PC-3 (cell line): ENCODE measurements around the gene BEST2. TPM values are rescaled to one million over a fixed set of nuclear protein-coding genes. Genes with fewer than 3 reads are reported as not detected.

Experiments
- ATAC-seq: fragments of 200-7000 bp; cut with Tn5 transposase; 2 replicates; pipeline ENCODE4 v1.9.1; 2020; ENCODE audit warnings: mild to moderate bottlenecking, moderate library complexity
- BruUV-seq: library from RNA; stranded (reverse); fragments of 400-500 nt; replicated peaks from 2 replicates; lab custom pipeline; 2021; lab: Mats Ljungman, UMichigan
- CTCF ChIA-PET: fragments of 300-600 bp; sonication (Branson Sonifier 250); formaldehyde crosslinking; loops from one replicate; lab custom pipeline; 2022; ENCODE audit warnings: antibody characterized with exemption; lab: Charles Lee
- POLR2A ChIA-PET: fragments of 300-600 bp; sonication (Branson Sonifier 250); formaldehyde crosslinking; loops from one replicate; lab custom pipeline; 2022; ENCODE audit warnings: antibody characterized with exemption; ENCODE audit not compliant: unreplicated experiment; lab: Charles Lee
- DNase-seq: peaks from one replicate; pipeline ENCODE4 v3.0.0-alpha.2; 2015
- H2AFZ ChIP-seq: fragments of 300-600 bp; sonication (generic); 2 replicates; pipeline ENCODE4 v1.6.0; 2016; ENCODE audit warnings: antibody characterized with exemption, low read length
- H3F3A ChIP-seq: fragments of 300-600 bp; sonication (generic); one replicate; pipeline ENCODE4 v1.6.0; 2017; ENCODE audit warnings: antibody characterized with exemption, low read length, control low read depth, mild to moderate bottlenecking; ENCODE audit not compliant: unreplicated experiment
- H3K27ac ChIP-seq: fragments of 300-600 bp; sonication (generic); 2 replicates; pipeline ENCODE4 v1.5.1; 2016; ENCODE audit warnings: mild to moderate bottlenecking, low read length
- H3K27me3 ChIP-seq: fragments of 300-600 bp; sonication (generic); 2 replicates; pipeline ENCODE4 v1.6.1; 2016; ENCODE audit warnings: low read length, mixed read lengths
- H3K36me3 ChIP-seq: fragments of 300-600 bp; sonication (generic); 2 replicates; pipeline ENCODE4 v1.6.1; 2016; ENCODE audit warnings: low read depth, mixed run types, low read length, mixed read lengths
- H3K4me1 ChIP-seq: fragments of 300-600 bp; sonication (generic); 2 replicates; pipeline ENCODE4 v1.5.1; 2016; ENCODE audit warnings: low read length; ENCODE audit not compliant: insufficient read depth
- H3K4me2 ChIP-seq: fragments of 300-600 bp; sonication (generic); 2 replicates; pipeline ENCODE4 v1.6.0; 2016; ENCODE audit warnings: low read length
- H3K4me3 ChIP-seq: fragments of 300-600 bp; sonication (generic); 2 replicates; pipeline ENCODE4 v1.5.1; 2016; ENCODE audit warnings: mild to moderate bottlenecking, low read length, mixed read lengths
- H3K79me2 ChIP-seq: fragments of 300-600 bp; sonication (generic); 2 replicates; pipeline ENCODE4 v1.6.1; 2017; ENCODE audit warnings: low read length, mixed read lengths
- H3K9ac ChIP-seq: fragments of 300-600 bp; sonication (generic); 2 replicates; pipeline ENCODE4 v1.6.0; 2016; ENCODE audit warnings: mild to moderate bottlenecking, low read length
- H3K9me2 ChIP-seq: fragments of 300-600 bp; sonication (generic); replicated peaks from 2 replicates; pipeline ENCODE4 v1.6.1; 2016; ENCODE audit warnings: mixed run types, low read length, mixed read lengths
- H3K9me3 ChIP-seq: fragments of 300-600 bp; sonication (generic); 2 replicates; pipeline ENCODE4 v1.6.1; 2016; ENCODE audit warnings: low read length, mixed read lengths
- H4K20me1 ChIP-seq: fragments of 300-600 bp; sonication (generic); 2 replicates; pipeline ENCODE4 v1.6.1; 2016; ENCODE audit warnings: low read length, mixed read lengths
- EZH2 ChIP-seq: fragments of 300-600 bp; sonication (generic); IDR thresholded peaks from one replicate; pipeline ENCODE4 v1.6.1; 2017; ENCODE audit warnings: antibody characterized with exemption, mild to moderate bottlenecking, low read length; ENCODE audit not compliant: unreplicated experiment
- EZH2phosphoT487 ChIP-seq: fragments of 300-600 bp; sonication (generic); IDR thresholded peaks from 2 replicates; pipeline ENCODE4 v1.6.1; 2018; ENCODE audit warnings: mild to moderate bottlenecking, antibody characterized with exemption, low read length, borderline replicate concordance
- intact Hi-C: fragments of 100-400 bp; cut with micrococcal nuclease; formaldehyde crosslinking; loops from 2 replicates; pipeline ENCODE4 v1.9.0; 2023
- total RNA-seq: library from RNA; depleted of rRNA; stranded (reverse); fragments of >200 nt; gene quantifications from 2 replicates; pipeline ENCODE4 v1.2.3, GENCODE V29; 2014
- TF ChIP-seq, protein P1 (sequence below): fragments of 300-600 bp; sonication (generic); conservative IDR thresholded peaks from 2 replicates; pipeline ENCODE4 v1.5.1; 2017; ENCODE audit warnings: antibody characterized with exemption, low read depth, mild to moderate bottlenecking, low read length

The BEST2 gene
- total RNA-seq, 1 experiment from 2014 or later, result 0.07 TPM

DNA sequence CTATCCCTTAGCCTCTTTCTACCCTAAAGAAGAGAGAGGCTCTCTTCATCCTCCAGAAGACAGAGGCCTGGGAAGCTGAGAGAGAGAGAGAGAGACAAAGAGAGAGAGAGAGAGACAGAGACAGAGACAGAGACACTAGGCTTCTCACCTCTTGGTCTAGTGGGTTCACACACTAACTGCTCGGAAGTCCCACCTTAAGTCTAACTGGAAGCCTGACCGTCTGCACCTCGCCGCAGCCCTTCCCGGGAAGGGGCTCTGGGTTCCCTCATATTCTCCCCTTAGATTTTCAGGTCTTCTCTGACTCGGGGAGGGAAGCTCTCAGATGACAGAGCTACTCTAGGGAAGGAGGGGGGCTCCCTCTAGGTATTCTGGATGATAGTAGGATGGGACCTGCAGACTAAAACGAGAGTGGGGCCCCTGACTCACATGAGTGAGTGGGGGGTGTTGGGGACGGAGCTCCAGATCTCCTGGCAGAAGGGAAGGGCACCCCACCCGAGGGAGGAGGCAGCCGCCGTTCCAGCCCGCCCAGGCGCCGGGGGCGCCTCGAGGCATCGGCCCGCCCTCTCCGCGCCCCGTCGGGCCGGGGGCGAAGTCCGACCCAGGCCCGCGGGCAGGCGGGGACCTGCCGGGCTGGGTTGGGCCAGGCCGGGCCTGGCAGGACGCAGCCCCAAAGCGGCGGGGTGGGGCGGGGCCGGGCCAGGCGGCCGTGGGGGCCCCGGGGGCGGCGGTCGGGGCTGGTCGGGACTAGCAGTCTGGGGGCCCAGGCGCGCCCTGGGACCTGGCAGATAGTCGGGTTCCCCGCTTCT is 37.7 kb downstream of the BEST2 start:
- ATAC-seq, result peak; percentile 0
- Histone ChIP-seq H3K36me3 (no peaks in the 10 kb centered on the region), H3K4me3 (peak overlapping the region; percentile 90), H3K27me3 (no peaks in the 10 kb centered on the region), H3F3A (peaks cover 12% of the 10 kb centered on the region), H3K27ac (peak overlapping the region; percentile 69), H3K9ac (peak overlapping the region; percentile 52), H4K20me1 (peaks cover 16% of the 10 kb centered on the region), H3K9me3 (no peaks in the 10 kb centered on the region), H2AFZ (peak overlapping the region; percentile 70), H3K9me2 (no peaks in the 10 kb centered on the region), H3K79me2 (peaks cover 21% of the 10 kb centered on the region), H3K4me1 (peaks cover 61% of the 10 kb centered on the region), H3K4me2 (peak overlapping the region; percentile 92)
- intact Hi-C loops, result no loop called here
- ChIA-PET POLR2A (no interaction called here), CTCF (interaction anchor here (0.5 to 0.7 kb wide), 2 partner anchors 9 to 11 kb away, joined by 3 to 4 read pairs; no protein-coding TSS in a partner anchor)
- TF ChIP-seq, protein P1, sequence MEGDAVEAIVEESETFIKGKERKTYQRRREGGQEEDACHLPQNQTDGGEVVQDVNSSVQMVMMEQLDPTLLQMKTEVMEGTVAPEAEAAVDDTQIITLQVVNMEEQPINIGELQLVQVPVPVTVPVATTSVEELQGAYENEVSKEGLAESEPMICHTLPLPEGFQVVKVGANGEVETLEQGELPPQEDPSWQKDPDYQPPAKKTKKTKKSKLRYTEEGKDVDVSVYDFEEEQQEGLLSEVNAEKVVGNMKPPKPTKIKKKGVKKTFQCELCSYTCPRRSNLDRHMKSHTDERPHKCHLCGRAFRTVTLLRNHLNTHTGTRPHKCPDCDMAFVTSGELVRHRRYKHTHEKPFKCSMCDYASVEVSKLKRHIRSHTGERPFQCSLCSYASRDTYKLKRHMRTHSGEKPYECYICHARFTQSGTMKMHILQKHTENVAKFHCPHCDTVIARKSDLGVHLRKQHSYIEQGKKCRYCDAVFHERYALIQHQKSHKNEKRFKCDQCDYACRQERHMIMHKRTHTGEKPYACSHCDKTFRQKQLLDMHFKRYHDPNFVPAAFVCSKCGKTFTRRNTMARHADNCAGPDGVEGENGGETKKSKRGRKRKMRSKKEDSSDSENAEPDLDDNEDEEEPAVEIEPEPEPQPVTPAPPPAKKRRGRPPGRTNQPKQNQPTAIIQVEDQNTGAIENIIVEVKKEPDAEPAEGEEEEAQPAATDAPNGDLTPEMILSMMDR, result no peak
- TF ChIP-seq EZH2, result no peak
- no peak for TF ChIP-seq EZH2phosphoT487
- BruUV-seq, result no TSS peak
- DNase-seq, result peak; percentile 25

DNA sequence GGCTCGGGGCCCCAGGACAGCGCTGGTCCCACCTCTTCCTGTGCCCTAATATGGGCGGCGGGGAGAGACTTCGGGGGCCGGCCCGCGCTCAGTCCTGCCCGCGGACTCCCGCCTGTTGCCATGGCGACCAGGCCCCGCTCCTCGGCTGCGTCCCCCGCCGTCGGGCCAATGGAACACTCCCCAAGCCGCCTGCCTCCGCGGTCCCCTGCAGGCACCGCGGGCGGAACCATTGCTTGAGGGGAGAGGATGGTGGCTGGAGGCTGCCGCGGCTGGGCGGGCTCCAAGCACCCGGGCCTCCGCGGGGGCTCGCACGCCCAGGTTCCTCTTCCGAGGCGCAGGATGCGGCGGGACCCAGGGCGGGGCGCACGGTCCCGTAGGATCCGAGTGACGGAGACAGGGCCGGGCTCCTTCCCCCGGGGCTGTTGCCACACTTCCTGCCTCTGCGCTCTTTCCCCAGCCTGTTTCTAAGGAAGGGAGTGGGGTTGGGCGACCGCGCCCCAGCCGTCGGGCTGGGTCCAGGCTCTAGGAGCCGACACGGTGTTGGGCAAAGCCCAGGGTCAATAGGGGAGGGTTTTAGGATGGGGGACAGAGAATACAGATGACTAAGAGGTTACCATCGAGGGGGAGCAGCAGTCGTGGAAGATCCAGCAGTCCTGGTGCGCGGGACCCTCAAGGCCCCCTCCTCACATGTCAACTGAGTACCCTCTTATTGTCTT is 38.5 kb downstream of the BEST2 start:
- H3K27me3 ChIP-seq, result no peaks in the 10 kb centered on the region
- peak overlapping the region; percentile 70 for H2AFZ ChIP-seq
- H3F3A ChIP-seq, result peaks cover 12% of the 10 kb centered on the region
- peaks cover 21% of the 10 kb centered on the region for H3K79me2 ChIP-seq
- BruUV-seq, result no TSS peak
- ChIA-PET CTCF (interaction anchor here (0.5 kb wide), 1 partner anchor 10 kb away, joined by 3 read pairs; no protein-coding TSS in a partner anchor), POLR2A (no interaction called here)
- ATAC-seq, result peak; percentile 34
- no peaks in the 10 kb centered on the region for H3K36me3 ChIP-seq
- peak overlapping the region; percentile 92 for H3K4me2 ChIP-seq
- H3K4me3 ChIP-seq, result peak overlapping the region; percentile 90
- H4K20me1 ChIP-seq, result peaks cover 16% of the 10 kb centered on the region
- no peak for TF ChIP-seq EZH2
- TF ChIP-seq EZH2phosphoT487, result peak; percentile 90
- H3K9ac ChIP-seq, result peak overlapping the region; percentile 52
- H3K4me1 ChIP-seq, result peaks cover 58% of the 10 kb centered on the region
- H3K9me3 ChIP-seq, result no peaks in the 10 kb centered on the region
- DNase-seq, result peak; percentile 94
- intact Hi-C loops, result no loop called here
- peak overlapping the region; percentile 69 for H3K27ac ChIP-seq
- no peaks in the 10 kb centered on the region for H3K9me2 ChIP-seq

DNA sequence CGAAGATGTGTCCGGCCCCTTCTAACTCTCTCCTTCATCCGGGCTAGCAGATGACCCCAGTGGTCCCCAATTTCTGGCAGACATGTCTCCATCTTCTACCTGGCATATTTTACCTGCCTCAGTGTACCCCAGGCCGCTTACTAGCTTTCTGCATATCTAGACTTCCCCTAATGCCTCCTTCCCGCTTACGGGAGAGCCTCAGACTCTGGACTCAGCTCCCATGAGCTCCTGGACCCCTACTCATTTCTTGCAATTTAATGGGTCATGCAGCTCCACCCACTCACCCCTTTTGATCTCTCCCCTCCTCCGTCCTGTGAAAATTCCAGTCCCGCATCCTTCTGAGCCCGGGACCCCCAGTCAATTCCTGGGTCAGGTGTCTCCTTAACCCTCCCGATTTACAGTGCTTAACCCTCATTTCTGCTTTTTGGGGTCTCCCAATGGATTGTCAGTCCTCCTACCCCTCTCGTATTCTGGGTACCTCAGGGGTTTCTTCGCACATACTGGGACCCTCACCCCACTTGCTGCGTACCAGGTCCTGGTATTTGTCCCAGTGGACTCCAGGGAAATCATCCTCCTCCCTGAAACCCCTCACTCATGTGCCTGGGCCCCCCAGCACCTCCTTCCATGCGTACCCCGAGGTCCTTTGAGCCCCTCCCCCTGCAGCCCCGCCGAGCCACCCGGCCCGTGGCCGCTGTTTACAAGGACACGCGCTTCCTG is 39.2 kb downstream of the BEST2 start:
- Histone ChIP-seq H3K9ac (peak overlapping the region; percentile 52), H3F3A (peaks cover 12% of the 10 kb centered on the region), H3K4me3 (peak overlapping the region; percentile 90), H3K36me3 (no peaks in the 10 kb centered on the region), H4K20me1 (peaks cover 16% of the 10 kb centered on the region), H2AFZ (peak overlapping the region; percentile 70; the same call in 1 of the 2 replicates), H3K79me2 (peaks cover 21% of the 10 kb centered on the region), H3K27me3 (no peaks in the 10 kb centered on the region), H3K4me1 (peaks cover 52% of the 10 kb centered on the region), H3K27ac (peak overlapping the region; percentile 69), H3K4me2 (peak overlapping the region; percentile 92), H3K9me2 (no peaks in the 10 kb centered on the region), H3K9me3 (no peaks in the 10 kb centered on the region)
- TF ChIP-seq EZH2 (no peak), EZH2phosphoT487 (no peak)
- TF ChIP-seq, protein P1, result no peak
- no TSS peak for BruUV-seq
- ATAC-seq, result no peak
- intact Hi-C loops, result no loop called here
- ChIA-PET POLR2A (interaction anchor here (0.6 to 1.4 kb wide), 5 partner anchors 12 to 483 kb away, joined by 3 to 13 read pairs (median 8); partner anchors contain the start of gene FARSA), CTCF (interaction anchor here (1.0 to 1.1 kb wide), 2 partner anchors 8 to 33 kb away, joined by 5 read pairs; no protein-coding TSS in a partner anchor)
- peak; percentile 26 for DNase-seq
